Stimulated activated CD4-positive, alpha-beta T cell treated with anti-CD3 and anti-CD28 coated beads, TNF-alpha, amount 100 ng/mL, for 1 hour (primary cell): ENCODE data around the gene MAGEA9B.
"Not testable (repeated sequence)": the region's sequence is repeated elsewhere in the genome, so short reads cannot be mapped to it uniquely, and the experiment has no call there.

Source experiments
- DNase-seq, 3 donors: peaks; one replicate each; pipeline ENCODE4 v3.0.0-alpha.2; 2020; ENCODE audit warnings: low read depth in 3 of 3, low spot score in 1 of 3

The MAGEA9B gene

GRCh38 chrX:149587359-149587758 lies at the start of gene MAGEA9B:
TSS of gene MAGEA9B (minus strand) at chrX:149587459. CDS start at chrX:149583179, 4,280 bp downstream.
- DNase-seq: not testable (repeated sequence)

- no peak for DNase-seq
These were observed 46.3 kb upstream of the MAGEA9B start for GRCh38 chrX:149633511-149633910.

GRCh38 chrX:149631234-149632165 lies 44.2 kb upstream of the MAGEA9B start, which contains the start of gene TMEM185A:
TSS of gene TMEM185A (minus strand) at chrX:149631792. CDS start at chrX:149631580, 212 bp downstream.
- peak; percentile 30 to 55 (median 46) for DNase-seq

GRCh38 chrX:149630681-149631233 lies 43.5 kb upstream of the MAGEA9B start:
- DNase-seq: no peak

GRCh38 chrX:149629730-149630387 lies 42.6 kb upstream of the MAGEA9B start:
- DNase-seq: no peak

- no peak for DNase-seq
These were observed 41.5 kb upstream of the MAGEA9B start for GRCh38 chrX:149628768-149629167.

- DNase-seq: no peak
These were observed 41.0 kb upstream of the MAGEA9B start for GRCh38 chrX:149628280-149628679.

GRCh38 chrX:149626829-149627228 lies 39.6 kb upstream of the MAGEA9B start:
- DNase-seq: not testable (repeated sequence)

- DNase-seq: not testable (repeated sequence)
These were observed 32.4 kb upstream of the MAGEA9B start for GRCh38 chrX:149619662-149620061.

GRCh38 chrX:149618871-149619270 lies 31.6 kb upstream of the MAGEA9B start:
- DNase-seq: no peak

- DNase-seq: no peak
These were observed 24.4 kb upstream of the MAGEA9B start for GRCh38 chrX:149611623-149612175.

GRCh38 chrX:149610511-149610910 lies 23.3 kb upstream of the MAGEA9B start:
- DNase-seq: no peak

- no peak for DNase-seq
These were observed 20.4 kb upstream of the MAGEA9B start for GRCh38 chrX:149607699-149608098.

GRCh38 chrX:149605248-149605885 lies 18.1 kb upstream of the MAGEA9B start:
- not testable (repeated sequence) for DNase-seq

GRCh38 chrX:149598603-149599002 lies 11.3 kb upstream of the MAGEA9B start:
- not testable (repeated sequence) for DNase-seq

- DNase-seq: not testable (repeated sequence)
These were observed 8.7 kb upstream of the MAGEA9B start for GRCh38 chrX:149595943-149596342.

GRCh38 chrX:149595214-149595613 lies 8.0 kb upstream of the MAGEA9B start, which contains the start of gene HSFX2:
TSS of gene HSFX2 (minus strand) at chrX:149595314. CDS start at chrX:149594700, 614 bp downstream.
- DNase-seq: not testable (repeated sequence)

- DNase-seq: not testable (repeated sequence)
These were observed 3.7 kb upstream of the MAGEA9B start for GRCh38 chrX:149590993-149591392.

- not testable (repeated sequence) for DNase-seq
These were observed 1.6 kb downstream of the MAGEA9B start for GRCh38 chrX:149585631-149586030.

- not testable (repeated sequence) for DNase-seq
These were observed 13.8 kb downstream of the MAGEA9B start for GRCh38 chrX:149573456-149573855.

GRCh38 chrX:149572743-149573142 lies 14.5 kb downstream of the MAGEA9B start:
- no peak for DNase-seq
